ENCODE measurements around the gene BMP6. TPM values are rescaled to one million over a fixed set of nuclear protein-coding genes. Genes with fewer than 3 reads are reported as not detected.

Gene BMP6
- total RNA-seq, 1 experiment from 2014 or later, result 13.6 TPM

DNA sequence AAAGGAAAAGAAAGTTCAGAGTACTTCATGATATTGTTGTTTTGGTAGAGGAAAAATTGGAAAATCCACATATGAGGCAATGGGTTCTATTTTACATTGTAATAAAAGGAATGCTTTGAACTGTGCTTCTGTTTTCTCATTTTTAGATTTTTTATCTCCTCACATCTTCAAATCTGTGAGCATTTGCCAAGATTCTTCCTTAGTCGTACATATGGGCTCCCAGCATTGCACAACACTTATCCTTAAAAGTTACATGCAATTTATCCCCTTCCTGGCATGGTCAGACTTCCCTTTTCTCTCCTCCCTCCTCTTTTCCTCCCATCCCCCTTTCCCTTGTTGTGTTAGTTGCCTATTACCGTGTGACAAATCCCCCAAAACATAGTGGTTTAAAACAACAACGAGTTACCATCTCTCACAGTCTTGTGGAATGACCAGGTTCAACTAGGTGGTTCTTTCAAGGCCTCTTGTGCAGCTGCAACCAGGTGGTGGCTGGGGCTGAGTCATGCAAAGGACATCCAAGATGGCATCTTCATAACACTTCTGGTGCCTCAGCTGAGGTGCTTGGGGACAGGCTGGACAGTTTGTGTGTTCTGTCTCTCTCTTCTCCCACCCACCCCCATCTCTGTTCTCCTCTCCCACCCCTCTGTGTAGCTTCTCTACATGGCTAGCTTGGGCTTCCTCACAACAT is 116.0 kb downstream of the BMP6 start:
- POLR2A ChIA-PET, result no interaction called here
- Histone ChIP-seq H3K4me1 (ENCODE audit: control insufficient read depth, insufficient read depth, low read length) (no peaks in the 10 kb centered on the region), H3K4me3 (ENCODE audit: low read depth in 2 of 2, low read length in 2 of 2) (no peak overlapping the region), H3K9me3 (ENCODE audit: control insufficient read depth, insufficient read depth, low read depth, low read length) (no peaks in the 10 kb centered on the region), H3K27ac (ENCODE audit: low read length) (no peak overlapping the region), H3K36me3 (ENCODE audit: control insufficient read depth, insufficient read depth, low read length) (no peaks in the 10 kb centered on the region), H3K27me3 (ENCODE audit: control insufficient read depth, insufficient read depth, low read length) (no peaks in the 10 kb centered on the region)
- no TSS peak for BruUV-seq (replicated peaks)
- in situ Hi-C loops (cut with HindIII; ENCODE audit: low pct_unique_long_range_greater_than_20kb, low sequenced_read_pairs), result no loop called here
- intact Hi-C loops (cut with micrococcal nuclease; ENCODE audit: unreplicated experiment), result no loop called here
- CTCF ChIA-PET, result no interaction called here
- no peak for TF ChIP-seq POLR2AphosphoS5 (IDR thresholded peaks at IDR 0.05; ENCODE audit: low read depth, low read length)
- TF ChIP-seq SIN3A (IDR thresholded peaks at IDR 0.05; ENCODE audit: borderline replicate concordance, insufficient read depth, low read depth, low read length), result no peak
- no peak for TF ChIP-seq TCF7L2 (IDR thresholded peaks at IDR 0.05; ENCODE audit: low read depth, low read length)
- TF ChIP-seq, protein P1, sequence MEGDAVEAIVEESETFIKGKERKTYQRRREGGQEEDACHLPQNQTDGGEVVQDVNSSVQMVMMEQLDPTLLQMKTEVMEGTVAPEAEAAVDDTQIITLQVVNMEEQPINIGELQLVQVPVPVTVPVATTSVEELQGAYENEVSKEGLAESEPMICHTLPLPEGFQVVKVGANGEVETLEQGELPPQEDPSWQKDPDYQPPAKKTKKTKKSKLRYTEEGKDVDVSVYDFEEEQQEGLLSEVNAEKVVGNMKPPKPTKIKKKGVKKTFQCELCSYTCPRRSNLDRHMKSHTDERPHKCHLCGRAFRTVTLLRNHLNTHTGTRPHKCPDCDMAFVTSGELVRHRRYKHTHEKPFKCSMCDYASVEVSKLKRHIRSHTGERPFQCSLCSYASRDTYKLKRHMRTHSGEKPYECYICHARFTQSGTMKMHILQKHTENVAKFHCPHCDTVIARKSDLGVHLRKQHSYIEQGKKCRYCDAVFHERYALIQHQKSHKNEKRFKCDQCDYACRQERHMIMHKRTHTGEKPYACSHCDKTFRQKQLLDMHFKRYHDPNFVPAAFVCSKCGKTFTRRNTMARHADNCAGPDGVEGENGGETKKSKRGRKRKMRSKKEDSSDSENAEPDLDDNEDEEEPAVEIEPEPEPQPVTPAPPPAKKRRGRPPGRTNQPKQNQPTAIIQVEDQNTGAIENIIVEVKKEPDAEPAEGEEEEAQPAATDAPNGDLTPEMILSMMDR (IDR thresholded peaks at IDR 0.05), result no peak
- TF ChIP-seq, protein P2, sequence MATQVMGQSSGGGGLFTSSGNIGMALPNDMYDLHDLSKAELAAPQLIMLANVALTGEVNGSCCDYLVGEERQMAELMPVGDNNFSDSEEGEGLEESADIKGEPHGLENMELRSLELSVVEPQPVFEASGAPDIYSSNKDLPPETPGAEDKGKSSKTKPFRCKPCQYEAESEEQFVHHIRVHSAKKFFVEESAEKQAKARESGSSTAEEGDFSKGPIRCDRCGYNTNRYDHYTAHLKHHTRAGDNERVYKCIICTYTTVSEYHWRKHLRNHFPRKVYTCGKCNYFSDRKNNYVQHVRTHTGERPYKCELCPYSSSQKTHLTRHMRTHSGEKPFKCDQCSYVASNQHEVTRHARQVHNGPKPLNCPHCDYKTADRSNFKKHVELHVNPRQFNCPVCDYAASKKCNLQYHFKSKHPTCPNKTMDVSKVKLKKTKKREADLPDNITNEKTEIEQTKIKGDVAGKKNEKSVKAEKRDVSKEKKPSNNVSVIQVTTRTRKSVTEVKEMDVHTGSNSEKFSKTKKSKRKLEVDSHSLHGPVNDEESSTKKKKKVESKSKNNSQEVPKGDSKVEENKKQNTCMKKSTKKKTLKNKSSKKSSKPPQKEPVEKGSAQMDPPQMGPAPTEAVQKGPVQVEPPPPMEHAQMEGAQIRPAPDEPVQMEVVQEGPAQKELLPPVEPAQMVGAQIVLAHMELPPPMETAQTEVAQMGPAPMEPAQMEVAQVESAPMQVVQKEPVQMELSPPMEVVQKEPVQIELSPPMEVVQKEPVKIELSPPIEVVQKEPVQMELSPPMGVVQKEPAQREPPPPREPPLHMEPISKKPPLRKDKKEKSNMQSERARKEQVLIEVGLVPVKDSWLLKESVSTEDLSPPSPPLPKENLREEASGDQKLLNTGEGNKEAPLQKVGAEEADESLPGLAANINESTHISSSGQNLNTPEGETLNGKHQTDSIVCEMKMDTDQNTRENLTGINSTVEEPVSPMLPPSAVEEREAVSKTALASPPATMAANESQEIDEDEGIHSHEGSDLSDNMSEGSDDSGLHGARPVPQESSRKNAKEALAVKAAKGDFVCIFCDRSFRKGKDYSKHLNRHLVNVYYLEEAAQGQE (IDR thresholded peaks at IDR 0.05; ENCODE audit: insufficient read depth in 1 of 2, low read depth in 2 of 2, low read length in 1 of 2), result no peak
- ATAC-seq (no peak), DNase-seq (ENCODE audit: low read depth, low spot score) (no peak)

DNA sequence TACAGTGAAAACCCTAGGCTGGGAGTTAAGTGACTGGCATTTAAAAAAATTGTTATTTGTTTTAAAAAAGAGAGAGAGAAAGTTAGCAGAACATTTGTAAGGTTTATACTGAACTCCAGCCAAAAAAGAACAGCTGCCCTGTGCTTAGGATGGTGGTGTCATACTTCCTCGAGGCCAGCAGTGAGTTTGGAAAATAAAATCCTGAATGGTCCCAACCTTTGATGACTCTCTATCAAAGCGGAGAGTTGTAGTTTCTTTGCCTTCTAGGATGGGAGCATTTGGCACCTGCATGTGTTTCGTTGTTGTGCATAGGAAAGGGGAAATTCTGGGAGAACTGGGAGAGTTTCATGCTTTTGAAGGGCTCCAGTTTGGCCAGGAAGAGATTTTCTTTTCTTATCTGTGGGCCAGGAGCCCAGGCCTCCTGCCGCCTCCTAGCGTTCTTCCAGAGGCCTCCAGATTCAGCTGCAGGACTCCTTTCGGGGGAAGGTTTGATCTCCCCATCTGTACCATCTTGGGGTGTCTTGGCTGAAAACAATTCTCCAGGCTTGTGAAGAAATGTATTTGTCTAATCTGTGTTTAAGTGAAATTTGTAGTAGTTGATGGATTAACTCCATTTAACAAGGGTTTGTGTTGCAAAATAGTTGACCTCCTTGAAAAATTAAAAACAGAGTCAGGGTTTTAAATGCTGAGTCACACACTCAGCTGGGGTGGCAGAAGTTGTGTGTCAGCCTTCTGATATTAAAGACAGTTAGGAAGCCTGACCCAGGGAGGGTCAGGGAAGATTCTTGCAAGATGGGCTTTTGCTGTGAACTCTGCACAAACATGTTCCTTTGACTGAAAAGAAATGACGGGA is 121.3 kb downstream of the BMP6 start:
- H3K4me3 ChIP-seq (ENCODE audit: low read depth in 2 of 2, low read length in 2 of 2), result no peak overlapping the region
- no peaks in the 10 kb centered on the region for H3K27me3 ChIP-seq (ENCODE audit: control insufficient read depth, insufficient read depth, low read length)
- no peaks in the 10 kb centered on the region for H3K36me3 ChIP-seq (ENCODE audit: control insufficient read depth, insufficient read depth, low read length)
- in situ Hi-C loops (cut with HindIII; ENCODE audit: low pct_unique_long_range_greater_than_20kb, low sequenced_read_pairs), result no loop called here
- intact Hi-C loops (cut with micrococcal nuclease; ENCODE audit: unreplicated experiment), result no loop called here
- no TSS peak for BruUV-seq (replicated peaks)
- peaks cover 20% of the 10 kb centered on the region; the same call in 1 of the 2 replicates for H3K9me3 ChIP-seq (ENCODE audit: control insufficient read depth, insufficient read depth, low read depth, low read length)
- no peak overlapping the region for H3K27ac ChIP-seq (ENCODE audit: low read length)
- TF ChIP-seq, protein P2 (IDR thresholded peaks at IDR 0.05; ENCODE audit: insufficient read depth in 1 of 2, low read depth in 2 of 2, low read length in 1 of 2), result no peak
- TF ChIP-seq POLR2AphosphoS5 (IDR thresholded peaks at IDR 0.05; ENCODE audit: low read depth, low read length) (no peak), TCF7L2 (IDR thresholded peaks at IDR 0.05; ENCODE audit: low read depth, low read length) (no peak), SIN3A (IDR thresholded peaks at IDR 0.05; ENCODE audit: borderline replicate concordance, insufficient read depth, low read depth, low read length) (no peak)
- TF ChIP-seq, protein P1 (IDR thresholded peaks at IDR 0.05), result no peak
- DNase-seq (ENCODE audit: low read depth, low spot score), result no peak
- no peak for ATAC-seq
- POLR2A ChIA-PET, result no interaction called here
- CTCF ChIA-PET, result no interaction called here
- no peaks in the 10 kb centered on the region for H3K4me1 ChIP-seq (ENCODE audit: control insufficient read depth, insufficient read depth, low read length)
